22Rv1 (cell line): Measurements from ENCODE around the gene CCDC106.

Experiments used
- ZFX ChIP-seq: fragments of 450-650 bp; IDR thresholded peaks from 2 replicates; pipeline ENCODE4 v1.6.1; 2017; ENCODE audit warnings: antibody characterized with exemption, borderline replicate concordance
- TF ChIP-seq, protein P1 (sequence below): fragments of 450-650 bp; IDR thresholded peaks from 2 replicates; pipeline ENCODE4 v1.5.1; 2017; ENCODE audit warnings: mild to moderate bottlenecking

DNA sequence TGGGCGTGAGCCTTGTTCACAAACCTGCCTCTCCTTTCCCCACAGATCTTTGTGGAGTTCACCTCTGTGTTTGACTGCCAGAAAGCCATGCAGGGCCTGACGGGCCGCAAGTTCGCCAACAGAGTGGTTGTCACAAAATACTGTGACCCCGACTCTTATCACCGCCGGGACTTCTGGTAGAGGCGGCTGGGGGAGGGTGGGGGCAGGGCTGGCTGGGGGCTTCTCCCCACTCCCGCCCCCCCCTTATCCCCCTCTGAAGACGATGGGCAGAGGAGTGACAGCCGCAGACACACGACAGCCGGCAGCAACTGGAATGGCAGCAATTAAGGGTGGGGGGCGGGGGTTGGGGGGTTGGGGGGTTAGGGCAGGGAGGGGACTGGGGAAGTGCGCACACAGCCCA is 25.9 kb downstream of the CCDC106 start:
- TF ChIP-seq, protein P1, sequence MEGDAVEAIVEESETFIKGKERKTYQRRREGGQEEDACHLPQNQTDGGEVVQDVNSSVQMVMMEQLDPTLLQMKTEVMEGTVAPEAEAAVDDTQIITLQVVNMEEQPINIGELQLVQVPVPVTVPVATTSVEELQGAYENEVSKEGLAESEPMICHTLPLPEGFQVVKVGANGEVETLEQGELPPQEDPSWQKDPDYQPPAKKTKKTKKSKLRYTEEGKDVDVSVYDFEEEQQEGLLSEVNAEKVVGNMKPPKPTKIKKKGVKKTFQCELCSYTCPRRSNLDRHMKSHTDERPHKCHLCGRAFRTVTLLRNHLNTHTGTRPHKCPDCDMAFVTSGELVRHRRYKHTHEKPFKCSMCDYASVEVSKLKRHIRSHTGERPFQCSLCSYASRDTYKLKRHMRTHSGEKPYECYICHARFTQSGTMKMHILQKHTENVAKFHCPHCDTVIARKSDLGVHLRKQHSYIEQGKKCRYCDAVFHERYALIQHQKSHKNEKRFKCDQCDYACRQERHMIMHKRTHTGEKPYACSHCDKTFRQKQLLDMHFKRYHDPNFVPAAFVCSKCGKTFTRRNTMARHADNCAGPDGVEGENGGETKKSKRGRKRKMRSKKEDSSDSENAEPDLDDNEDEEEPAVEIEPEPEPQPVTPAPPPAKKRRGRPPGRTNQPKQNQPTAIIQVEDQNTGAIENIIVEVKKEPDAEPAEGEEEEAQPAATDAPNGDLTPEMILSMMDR: no peak
- TF ChIP-seq ZFX: no peak
